ENCODE results near the gene NUMA1. TPM values are rescaled to one million over a fixed set of nuclear protein-coding genes. Genes with fewer than 3 reads are reported as not detected.

The NUMA1 gene
- total and polyA plus RNA-seq, 7 donors: 68.9 to 130 (median 100) TPM

DNA sequence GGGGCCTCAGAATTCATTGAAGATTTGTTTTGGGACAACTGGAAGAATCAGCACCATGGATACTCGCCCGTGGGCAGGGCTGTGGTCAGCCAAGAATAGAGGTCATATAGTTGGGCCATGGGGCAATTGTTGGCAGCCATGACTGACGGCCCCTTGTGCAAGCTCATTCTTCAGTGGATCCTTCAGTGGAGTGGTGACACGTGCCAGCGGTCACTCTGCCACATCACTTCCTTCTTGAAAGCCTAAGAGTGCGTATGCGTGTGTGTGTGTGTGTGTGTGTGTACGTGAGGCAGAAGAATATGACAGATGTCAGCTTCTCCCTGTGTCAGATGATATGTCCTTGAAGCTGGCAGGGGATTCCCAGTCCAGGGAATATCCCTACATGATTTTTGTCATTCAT is 83.4 kb downstream of the NUMA1 start:
- 44 to 60% (median 52%) methylated on average over 8 of the region's 8 CpGs for WGBS, 3 donors
- TF ChIP-seq, protein P1, sequence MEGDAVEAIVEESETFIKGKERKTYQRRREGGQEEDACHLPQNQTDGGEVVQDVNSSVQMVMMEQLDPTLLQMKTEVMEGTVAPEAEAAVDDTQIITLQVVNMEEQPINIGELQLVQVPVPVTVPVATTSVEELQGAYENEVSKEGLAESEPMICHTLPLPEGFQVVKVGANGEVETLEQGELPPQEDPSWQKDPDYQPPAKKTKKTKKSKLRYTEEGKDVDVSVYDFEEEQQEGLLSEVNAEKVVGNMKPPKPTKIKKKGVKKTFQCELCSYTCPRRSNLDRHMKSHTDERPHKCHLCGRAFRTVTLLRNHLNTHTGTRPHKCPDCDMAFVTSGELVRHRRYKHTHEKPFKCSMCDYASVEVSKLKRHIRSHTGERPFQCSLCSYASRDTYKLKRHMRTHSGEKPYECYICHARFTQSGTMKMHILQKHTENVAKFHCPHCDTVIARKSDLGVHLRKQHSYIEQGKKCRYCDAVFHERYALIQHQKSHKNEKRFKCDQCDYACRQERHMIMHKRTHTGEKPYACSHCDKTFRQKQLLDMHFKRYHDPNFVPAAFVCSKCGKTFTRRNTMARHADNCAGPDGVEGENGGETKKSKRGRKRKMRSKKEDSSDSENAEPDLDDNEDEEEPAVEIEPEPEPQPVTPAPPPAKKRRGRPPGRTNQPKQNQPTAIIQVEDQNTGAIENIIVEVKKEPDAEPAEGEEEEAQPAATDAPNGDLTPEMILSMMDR (IDR thresholded peaks at IDR 0.05): no peak
- peak; percentile 65 to 82 (median 70) for ATAC-seq
- Histone ChIP-seq H3K9me3 (no peaks in the 10 kb centered on the region), H3K27ac (peak overlapping the region; percentile 67), H3K4me1 (peaks cover 5% of the 10 kb centered on the region), H3K27me3 (ENCODE audit: insufficient read depth in 3 of 3, low read length in 2 of 3) (no peaks in the 10 kb centered on the region), H3K4me3 (no peak overlapping the region), H3K36me3 (ENCODE audit: insufficient read depth in 1 of 2, low read depth in 1 of 2) (peaks cover 0 to 36% of the 10 kb centered on the region in 2 donors)
- intact Hi-C loops (cut with DNase I): no loop called here
- DNase-seq: peak; percentile 69 to 78

DNA sequence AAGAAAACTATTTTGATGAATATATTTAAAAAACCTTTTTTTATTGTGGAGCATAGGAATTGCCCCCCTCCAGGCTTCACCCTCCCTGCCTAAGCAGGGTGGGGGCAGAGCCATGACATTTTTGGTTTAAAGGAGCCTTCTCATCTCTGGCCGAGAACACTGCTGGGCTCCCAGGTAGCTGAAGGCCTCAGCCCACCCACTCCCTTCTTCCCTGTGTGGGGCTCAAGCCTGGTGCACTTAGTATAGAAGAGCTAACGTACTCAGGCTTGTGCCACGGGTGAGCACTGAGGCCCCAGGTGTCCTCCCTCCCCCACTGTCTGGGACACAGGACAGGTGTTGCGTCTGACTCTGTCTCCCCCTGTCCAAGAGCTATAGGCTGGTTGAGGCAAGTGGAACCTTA is 83.8 kb downstream of the NUMA1 start:
- ATAC-seq (peak in 3 of 4 donors; percentile 2 to 20 (median 2)), DNase-seq (no peak)
- Histone ChIP-seq H3K36me3 (ENCODE audit: insufficient read depth in 1 of 2, low read depth in 1 of 2) (peaks cover 0 to 35% of the 10 kb centered on the region in 2 donors), H3K9me3 (no peaks in the 10 kb centered on the region), H3K4me1 (peaks cover 5% of the 10 kb centered on the region), H3K27me3 (ENCODE audit: insufficient read depth in 3 of 3, low read length in 2 of 3) (no peaks in the 10 kb centered on the region), H3K27ac (peak overlapping the region; percentile 67), H3K4me3 (no peak overlapping the region)
- TF ChIP-seq, protein P1 (IDR thresholded peaks at IDR 0.05): no peak
- intact Hi-C loops (cut with DNase I): no loop called here
- 85 to 93% (median 93%) methylated on average over 4 of the region's 4 CpGs for WGBS, 3 donors

DNA sequence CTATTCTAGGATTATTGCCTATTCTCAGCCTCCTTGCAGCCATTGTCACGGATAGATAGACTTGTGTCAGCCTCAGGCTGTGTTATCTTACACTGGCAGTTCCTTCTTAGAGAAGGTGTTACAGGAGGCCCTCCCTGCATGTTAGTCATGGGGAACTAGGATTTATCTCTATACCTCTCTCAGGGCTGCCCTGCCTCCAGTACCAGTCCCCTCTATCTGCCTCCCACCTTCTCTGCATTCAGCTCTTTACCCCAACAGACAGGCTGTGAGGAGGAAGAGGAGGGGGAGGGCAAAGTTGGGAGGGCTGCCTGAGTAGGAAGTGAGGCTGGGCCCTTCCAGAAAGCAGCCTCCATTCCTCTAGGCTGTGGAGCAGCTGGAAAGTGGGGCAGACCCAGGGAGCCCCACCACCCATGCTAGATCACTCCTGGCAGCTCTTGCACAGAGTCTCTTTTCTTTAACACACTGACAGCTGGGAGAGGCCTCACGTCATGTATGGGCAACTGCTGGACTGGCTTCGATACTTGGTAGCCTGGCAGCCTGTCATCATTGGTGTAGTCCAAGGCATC is 84.5 kb downstream of the NUMA1 start:
- Histone ChIP-seq H3K4me1 (peaks cover 5% of the 10 kb centered on the region), H3K36me3 (ENCODE audit: insufficient read depth in 1 of 2, low read depth in 1 of 2) (peaks cover 0 to 35% of the 10 kb centered on the region in 2 donors), H3K27me3 (ENCODE audit: insufficient read depth in 3 of 3, low read length in 2 of 3) (no peaks in the 10 kb centered on the region), H3K4me3 (no peak overlapping the region), H3K27ac (no peak overlapping the region), H3K9me3 (no peaks in the 10 kb centered on the region)
- intact Hi-C loops (cut with DNase I): no loop called here
- WGBS, 3 donors: 36 to 59% (median 51%) methylated on average over 3 of the region's 3 CpGs
- ATAC-seq (no peak), DNase-seq (no peak)
- TF ChIP-seq, protein P1 (IDR thresholded peaks at IDR 0.05): no peak

- TF ChIP-seq, protein P1 (IDR thresholded peaks at IDR 0.05): no peak
- Histone ChIP-seq H3K27ac (no peak overlapping the region), H3K4me3 (no peak overlapping the region), H3K36me3 (ENCODE audit: insufficient read depth in 1 of 2, low read depth in 1 of 2) (peaks cover 0 to 34% of the 10 kb centered on the region in 2 donors), H3K27me3 (ENCODE audit: insufficient read depth in 3 of 3, low read length in 2 of 3) (no peaks in the 10 kb centered on the region), H3K9me3 (no peaks in the 10 kb centered on the region), H3K4me1 (peaks cover 4% of the 10 kb centered on the region)
- DNase-seq: no peak
- intact Hi-C loops (cut with DNase I): no loop called here
- 79 to 89% (median 87%) methylated on average over 3 of the region's 3 CpGs for WGBS, 3 donors
- no peak for ATAC-seq
Measured at GRCh38 chr11:71994786-71995185, 85.6 kb downstream of the NUMA1 start.

All from psoas muscle (tissue), 8 donors.